Prostate gland (tissue), 2 donors: ENCODE measurements around the gene PHF5A. TPM values are rescaled to one million over a fixed set of nuclear protein-coding genes. Genes with fewer than 3 reads are reported as not detected.

Experiments
- DNase-seq: peaks from one replicate; pipeline ENCODE4 v3.0.0-alpha.2; 2019; ENCODE audit warnings: low spot score
- H3K27ac ChIP-seq, 2 donors: fragments of 200-600 bp; sonication (generic); 2 replicates each; pipeline ENCODE4 v1.5.1; 2017 to 2019
- H3K27me3 ChIP-seq: fragments of 200-600 bp; sonication (generic); replicated peaks from 2 replicates; pipeline ENCODE4 v1.5.1; 2019; ENCODE audit not compliant: insufficient read depth
- H3K36me3 ChIP-seq, 2 donors: fragments of 200-600 bp; sonication (generic); 1 replicate in 1 of 2; 2 replicates in 1 of 2; pipeline versions ENCODE4 v1.5.1 to v1.8.1; 2017 to 2019
- H3K4me1 ChIP-seq: fragments of 200-600 bp; sonication (generic); replicated peaks from 2 replicates; pipeline ENCODE4 v1.5.1; 2019
- H3K4me3 ChIP-seq, 2 donors: fragments of 200-600 bp; sonication (generic); 2 replicates each; pipeline ENCODE4 v1.5.1; 2017 to 2019
- H3K9me3 ChIP-seq: fragments of 200-600 bp; sonication (generic); 2 replicates; pipeline ENCODE4 v1.5.1; 2017
- POLR2A ChIP-seq: fragments of 450-650 bp; IDR thresholded peaks from one replicate; pipeline ENCODE4 v1.6.1; 2016; ENCODE audit warnings: antibody characterized with exemption, mild to moderate bottlenecking
- POLR2AphosphoS5 ChIP-seq: sonication (generic); formaldehyde crosslinking; IDR thresholded peaks from one replicate; pipeline ENCODE4 v1.6.1; 2017; ENCODE audit warnings: antibody characterized with exemption
- WGBS: methylation state at CpG from one replicate; pipeline ENCODE4 v1.1.5; 2018; 5-methylcytosine and 5-hydroxymethylcytosine counted together
- intact Hi-C: fragments of 100-400 bp; cut with DNase I; formaldehyde crosslinking; loops from one replicate; pipeline ENCODE4 v1.14.2; 2022
- total RNA-seq, 2 donors: library from RNA; depleted of rRNA; stranded (reverse); fragments of >200 nt; gene quantifications; one replicate each; pipeline ENCODE4 v1.1.0, GENCODE V29; 2016
- TF ChIP-seq, protein P1 (sequence below), 4 experiments: fragments of 200-600 bp in 2 of 4; fragments of 450-650 bp in 2 of 4; sonication (generic) in 2 of 4; IDR thresholded peaks; 1 replicate in 3 of 4; 2 replicates in 1 of 4; pipeline ENCODE4 v1.5.1; 2016 to 2019; ENCODE audit warnings: antibody characterized with exemption in 4 of 4, mild to moderate bottlenecking in 2 of 4, moderate library complexity in 2 of 4

PHF5A gene
- total RNA-seq, 2 donors from 2014 or later = 35.8 to 40.2 TPM

DNA sequence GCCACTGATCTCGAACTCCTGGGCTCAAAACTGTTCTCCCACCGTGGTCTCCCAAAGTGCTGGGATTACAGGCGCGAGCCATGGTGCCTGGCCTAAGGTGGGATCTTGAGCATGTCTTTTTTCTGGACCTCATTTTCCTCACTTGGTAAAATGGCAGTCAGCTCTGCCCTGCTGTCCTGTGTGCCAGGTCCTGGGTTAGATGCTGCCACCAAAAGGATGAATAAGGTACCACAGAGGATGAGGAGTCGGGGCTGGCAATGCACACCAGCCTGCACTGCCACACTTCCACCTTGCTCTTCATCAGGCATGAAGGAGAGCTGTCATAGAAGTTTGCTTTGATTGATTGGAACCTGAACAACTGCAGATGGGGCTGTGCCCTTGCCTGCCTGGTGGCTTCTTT lies 32.7 kb upstream of the PHF5A start:
- no peak overlapping the region for H3K4me3 ChIP-seq
- no peak for DNase-seq
- no peaks in the 10 kb centered on the region for H3K9me3 ChIP-seq
- no peaks in the 10 kb centered on the region for H3K4me1 ChIP-seq
- no peaks in the 10 kb centered on the region for H3K36me3 ChIP-seq
- H3K27me3 ChIP-seq = no peaks in the 10 kb centered on the region
- intact Hi-C loops = no loop called here
- no peak overlapping the region for H3K27ac ChIP-seq
- WGBS = 95% methylated on average over 5 of the region's 5 CpGs
- no peak for TF ChIP-seq POLR2AphosphoS5
- TF ChIP-seq POLR2A = no peak
- TF ChIP-seq, protein P1, sequence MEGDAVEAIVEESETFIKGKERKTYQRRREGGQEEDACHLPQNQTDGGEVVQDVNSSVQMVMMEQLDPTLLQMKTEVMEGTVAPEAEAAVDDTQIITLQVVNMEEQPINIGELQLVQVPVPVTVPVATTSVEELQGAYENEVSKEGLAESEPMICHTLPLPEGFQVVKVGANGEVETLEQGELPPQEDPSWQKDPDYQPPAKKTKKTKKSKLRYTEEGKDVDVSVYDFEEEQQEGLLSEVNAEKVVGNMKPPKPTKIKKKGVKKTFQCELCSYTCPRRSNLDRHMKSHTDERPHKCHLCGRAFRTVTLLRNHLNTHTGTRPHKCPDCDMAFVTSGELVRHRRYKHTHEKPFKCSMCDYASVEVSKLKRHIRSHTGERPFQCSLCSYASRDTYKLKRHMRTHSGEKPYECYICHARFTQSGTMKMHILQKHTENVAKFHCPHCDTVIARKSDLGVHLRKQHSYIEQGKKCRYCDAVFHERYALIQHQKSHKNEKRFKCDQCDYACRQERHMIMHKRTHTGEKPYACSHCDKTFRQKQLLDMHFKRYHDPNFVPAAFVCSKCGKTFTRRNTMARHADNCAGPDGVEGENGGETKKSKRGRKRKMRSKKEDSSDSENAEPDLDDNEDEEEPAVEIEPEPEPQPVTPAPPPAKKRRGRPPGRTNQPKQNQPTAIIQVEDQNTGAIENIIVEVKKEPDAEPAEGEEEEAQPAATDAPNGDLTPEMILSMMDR (IDR thresholded peaks at IDR 0.05) = no peak

DNA sequence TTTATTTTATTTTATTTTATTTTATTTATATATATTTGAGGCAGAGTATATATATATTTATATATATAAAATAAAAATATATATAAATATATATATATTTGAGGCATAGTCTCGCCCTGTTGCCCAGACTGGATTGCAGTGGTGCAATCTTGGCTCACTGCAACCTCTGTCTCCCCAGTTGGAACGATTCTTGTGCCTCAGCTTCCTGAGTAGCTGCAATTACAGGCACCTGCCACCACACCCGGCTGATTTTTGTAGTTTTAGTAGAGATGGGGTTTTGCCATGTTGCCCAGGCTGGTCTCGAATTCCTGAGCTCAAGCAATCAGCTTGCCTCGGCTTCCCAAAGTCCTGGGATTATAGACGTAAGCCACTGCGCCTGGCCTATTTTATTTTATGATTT lies 31.8 kb upstream of the PHF5A start:
- no peak for DNase-seq
- H3K9me3 ChIP-seq = no peaks in the 10 kb centered on the region
- intact Hi-C loops = no loop called here
- WGBS = 88% methylated on average over 7 of the region's 7 CpGs
- H3K4me1 ChIP-seq = no peaks in the 10 kb centered on the region
- H3K27me3 ChIP-seq = no peaks in the 10 kb centered on the region
- TF ChIP-seq, protein P1 (IDR thresholded peaks at IDR 0.05) = no peak
- TF ChIP-seq POLR2AphosphoS5 = no peak
- no peaks in the 10 kb centered on the region for H3K36me3 ChIP-seq
- no peak overlapping the region for H3K27ac ChIP-seq
- H3K4me3 ChIP-seq = no peak overlapping the region

DNA sequence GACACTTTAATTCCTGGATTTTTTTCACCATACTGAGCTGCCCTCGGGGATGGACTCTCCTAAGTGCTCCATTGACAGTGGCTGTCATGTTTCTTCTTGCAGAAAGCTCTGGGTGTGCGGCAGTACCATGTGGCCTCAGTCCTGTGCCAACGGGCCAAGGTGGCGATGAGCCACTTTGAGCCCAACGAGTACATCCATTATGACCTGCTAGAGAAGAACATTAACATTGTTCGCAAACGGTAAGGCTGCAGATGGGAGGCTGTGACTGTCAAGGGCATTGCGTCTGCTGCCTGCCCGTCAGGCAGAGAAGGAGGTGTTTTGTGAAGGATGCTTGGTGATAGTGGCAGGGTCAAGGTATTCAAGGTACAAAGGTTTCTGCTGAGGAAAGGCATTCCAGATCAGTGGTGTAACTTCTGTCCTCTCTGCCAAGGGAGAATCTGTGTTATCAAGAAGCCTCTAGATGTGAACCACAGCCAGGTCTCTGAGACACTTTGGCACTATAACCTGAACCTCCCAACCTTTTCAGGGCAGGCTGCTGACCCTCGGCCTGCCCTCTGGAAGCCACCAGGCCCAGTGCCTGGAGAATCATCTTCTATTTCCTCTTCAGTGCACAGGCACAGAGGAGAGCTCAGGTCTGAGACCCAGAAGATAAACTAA lies 31.3 kb upstream of the PHF5A start:
- Histone ChIP-seq H3K36me3 (no peaks in the 10 kb centered on the region), H3K27ac (no peak overlapping the region), H3K4me1 (no peaks in the 10 kb centered on the region), H3K27me3 (no peaks in the 10 kb centered on the region), H3K9me3 (no peaks in the 10 kb centered on the region), H3K4me3 (no peak overlapping the region)
- 82% methylated on average over 10 of the region's 10 CpGs for whole genome bisulfite sequencing
- no peak for DNase-seq
- intact Hi-C loops = no loop called here
- no peak for TF ChIP-seq POLR2A
- TF ChIP-seq POLR2AphosphoS5 = no peak
- TF ChIP-seq, protein P1 (IDR thresholded peaks at IDR 0.05) = no peak

DNA sequence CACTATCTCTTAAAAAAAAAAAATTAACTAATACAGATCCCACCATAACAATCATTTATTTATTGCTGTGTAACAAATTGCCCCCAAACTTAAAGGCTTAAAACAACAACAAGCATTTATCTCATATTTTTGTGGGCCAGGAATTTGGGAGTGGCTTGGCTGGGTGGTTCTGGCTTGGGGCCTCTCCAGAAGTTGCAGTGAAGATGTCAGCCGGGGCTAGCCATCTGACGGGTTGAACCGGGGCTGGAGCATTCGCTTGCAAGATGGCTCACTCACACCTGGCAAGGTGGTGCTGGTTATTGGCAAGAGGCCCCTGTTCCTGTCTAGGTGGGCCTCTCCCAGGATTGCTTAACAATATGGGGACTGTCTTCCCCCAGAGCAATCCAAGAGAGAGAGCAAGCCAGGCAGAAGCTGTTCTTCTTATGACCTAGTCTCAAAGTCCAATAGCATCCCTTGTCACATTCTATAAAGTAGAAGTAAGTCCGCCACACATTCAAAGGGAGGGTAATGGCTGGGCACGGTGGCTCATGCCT lies 29.9 kb upstream of the PHF5A start:
- H3K4me3 ChIP-seq = no peak overlapping the region
- no peaks in the 10 kb centered on the region for H3K27me3 ChIP-seq
- intact Hi-C loops = no loop called here
- TF ChIP-seq, protein P1 (IDR thresholded peaks at IDR 0.05) = no peak
- TF ChIP-seq POLR2AphosphoS5 (no peak), POLR2A (no peak)
- DNase-seq = no peak
- 53% methylated on average over 6 of the region's 6 CpGs for WGBS
- no peak overlapping the region for H3K27ac ChIP-seq
- H3K9me3 ChIP-seq = no peaks in the 10 kb centered on the region
- no peaks in the 10 kb centered on the region for H3K4me1 ChIP-seq
- no peaks in the 10 kb centered on the region for H3K36me3 ChIP-seq
